ENCODE results near the gene LONRF3.
"Not testable (repeated sequence)": the region's sequence is repeated elsewhere in the genome, so short reads cannot be mapped to it uniquely, and the experiment has no call there.

The LONRF3 gene

GRCh38 chrX:118989886-118990285 lies 15.5 kb downstream of the LONRF3 start:
- DNase-seq: no peak

GRCh38 chrX:118990512-118991227 lies 16.3 kb downstream of the LONRF3 start:
- DNase-seq: no peak

GRCh38 chrX:118992441-118993121 lies 18.2 kb downstream of the LONRF3 start:
- peak; percentile 9 for DNase-seq

GRCh38 chrX:119003462-119003861 lies 29.0 kb downstream of the LONRF3 start:
- no peak for DNase-seq

- peak; percentile 31 for DNase-seq
Observed at GRCh38 chrX:119004920-119005524, 30.6 kb downstream of the LONRF3 start.

GRCh38 chrX:119007189-119007770 lies 32.9 kb downstream of the LONRF3 start:
- no peak for DNase-seq

- DNase-seq: peak; percentile 12
Observed at GRCh38 chrX:119008110-119008744, 33.8 kb downstream of the LONRF3 start.

- no peak for DNase-seq
Observed at GRCh38 chrX:119009071-119009470, 34.7 kb downstream of the LONRF3 start.

- DNase-seq: no peak
Observed at GRCh38 chrX:119010491-119010890, 36.1 kb downstream of the LONRF3 start.

GRCh38 chrX:119013164-119013563 lies 38.7 kb downstream of the LONRF3 start:
- no peak for DNase-seq

GRCh38 chrX:119015407-119016237 lies 41.2 kb downstream of the LONRF3 start:
- DNase-seq: no peak

- no peak for DNase-seq
Observed at GRCh38 chrX:119017077-119017476, 42.7 kb downstream of the LONRF3 start.

GRCh38 chrX:119025900-119026299 lies 51.5 kb downstream of the LONRF3 start:
- DNase-seq: no peak

- not testable (repeated sequence) for DNase-seq
Observed at GRCh38 chrX:119026344-119026743, 51.9 kb downstream of the LONRF3 start.

GRCh38 chrX:119027960-119028732 lies 53.7 kb downstream of the LONRF3 start:
- DNase-seq: not testable (repeated sequence)

- no peak for DNase-seq
Observed at GRCh38 chrX:119028733-119029330, 54.4 kb downstream of the LONRF3 start.

- DNase-seq: not testable (repeated sequence)
Observed at GRCh38 chrX:119029656-119030055, 55.2 kb downstream of the LONRF3 start.

GRCh38 chrX:119030990-119031389 lies 56.6 kb downstream of the LONRF3 start:
- no peak for DNase-seq

- no peak for DNase-seq
Observed at GRCh38 chrX:119036107-119037029, 62.0 kb downstream of the LONRF3 start.

- no peak for DNase-seq
Observed at GRCh38 chrX:119040432-119040831, 66.0 kb downstream of the LONRF3 start.
